HG03460 (cell line): ENCODE measurements around the gene SMARCB1.

Experiments
- ATAC-seq: cut with Tn5 transposase; IDR thresholded peaks from one replicate; pipeline ENCODE4 v1.9.1; 2021; ENCODE audit not compliant: unreplicated experiment

SMARCB1 gene

DNA sequence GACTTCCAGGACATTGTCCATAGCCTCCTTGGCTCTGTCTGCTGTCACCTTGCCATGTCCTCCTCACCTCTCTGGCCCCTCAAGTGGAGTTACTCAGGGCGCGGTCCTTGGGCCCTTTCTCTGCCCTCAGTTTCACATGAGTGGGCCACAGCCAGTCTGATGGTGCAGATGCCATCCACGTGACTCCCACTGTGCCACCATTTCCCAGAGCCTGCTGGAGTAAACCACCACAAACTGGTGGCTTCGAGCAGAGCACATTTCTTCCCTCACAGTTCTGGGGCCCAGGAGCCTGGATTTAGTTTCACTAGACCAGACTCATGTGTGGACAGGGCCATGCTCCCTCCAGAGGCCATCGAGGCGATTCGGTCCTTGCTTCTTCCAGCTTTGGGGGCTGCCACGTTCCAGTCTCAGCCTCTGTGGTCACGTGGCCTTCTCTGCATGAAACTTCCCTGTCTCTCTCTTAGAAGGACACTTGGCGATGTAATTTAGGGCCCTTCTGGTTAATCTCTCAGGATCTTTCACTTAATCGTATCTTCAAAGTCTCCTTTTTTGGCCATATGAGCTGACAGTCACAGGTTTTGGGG, 14.6 kb downstream of the SMARCB1 start:
- peak; percentile 10 for ATAC-seq

GRCh38 chr22:23801886-23802377, 15.2 kb downstream of the SMARCB1 start:
- no peak for ATAC-seq

- ATAC-seq = no peak
Observed at GRCh38 chr22:23803001-23803819, 16.4 kb downstream of the SMARCB1 start.

DNA sequence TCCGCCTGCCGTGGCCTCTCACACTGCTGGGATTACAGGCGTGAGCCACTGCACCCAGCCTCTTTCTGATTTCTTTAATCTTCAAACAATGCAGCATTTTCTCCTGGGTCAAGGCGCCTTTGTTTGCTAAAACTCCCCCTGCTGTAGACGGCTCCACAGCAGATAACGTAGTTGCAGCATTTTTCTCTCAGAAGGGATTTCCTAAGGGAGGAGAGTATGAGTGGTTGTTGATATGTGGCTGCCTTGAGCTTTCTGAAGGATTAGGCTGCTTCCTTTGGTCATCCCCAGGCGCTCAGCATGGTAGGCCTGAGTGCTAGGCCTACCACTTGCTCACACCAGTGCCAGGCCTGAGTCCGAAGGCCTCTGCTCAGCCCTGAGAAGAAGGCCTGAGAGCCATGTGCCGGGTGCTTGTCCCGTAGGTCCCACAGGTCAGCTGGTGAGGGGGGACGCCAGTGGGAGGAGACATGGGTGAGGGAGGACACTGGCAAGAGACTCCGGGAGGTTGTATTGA, 18.1 kb downstream of the SMARCB1 start:
- ATAC-seq = no peak

GRCh38 chr22:23806837-23807236, 20.1 kb downstream of the SMARCB1 start:
- ATAC-seq = no peak

DNA sequence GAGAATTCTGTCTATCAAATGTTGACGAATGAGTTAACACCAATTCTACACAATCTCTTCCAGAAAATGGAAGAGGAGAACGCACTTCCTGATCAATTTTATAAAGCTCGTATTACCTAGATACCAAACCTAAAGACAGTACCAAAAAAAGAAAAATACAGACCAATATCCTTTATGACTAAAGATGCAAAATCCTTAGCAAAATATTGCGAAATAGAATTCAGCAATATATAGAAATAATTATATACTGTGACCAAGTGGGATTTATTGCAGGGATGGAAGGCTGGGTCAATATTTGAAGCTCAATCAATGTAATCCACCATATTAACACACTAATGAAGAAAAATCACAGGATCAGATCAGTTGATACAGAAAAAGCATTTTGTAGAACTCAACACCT, 25.6 kb downstream of the SMARCB1 start:
- ATAC-seq = no peak

DNA sequence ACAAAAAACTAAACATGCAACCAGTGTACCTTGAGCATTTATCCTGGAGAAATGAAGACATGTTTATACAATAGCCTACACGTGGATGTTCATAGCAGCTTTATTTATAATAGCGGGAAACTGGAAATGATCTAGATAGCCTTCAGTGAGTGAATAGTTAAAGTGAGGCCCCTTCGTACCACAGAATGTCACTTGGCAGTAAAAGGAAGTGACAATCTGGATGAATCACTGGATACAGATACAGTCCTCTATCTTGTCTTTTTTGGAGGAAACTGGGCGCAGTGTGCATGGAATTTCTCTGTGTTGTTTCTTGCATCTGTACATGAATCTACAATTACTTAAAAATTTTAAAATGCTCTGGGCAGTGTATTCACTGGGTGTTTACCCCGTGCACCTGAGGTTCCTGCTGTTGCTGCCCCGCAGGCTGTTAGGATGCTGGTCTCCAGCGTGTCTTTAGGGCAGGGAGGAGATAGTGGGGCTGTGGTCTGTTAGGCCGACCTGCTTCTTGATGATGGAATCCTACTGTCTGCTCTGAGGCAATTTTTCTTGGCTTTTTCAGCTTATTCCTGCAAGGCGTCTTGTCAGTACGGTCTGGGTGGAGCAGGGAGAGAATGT, 28.9 kb downstream of the SMARCB1 start:
- ATAC-seq = no peak

- no peak for ATAC-seq
Observed at GRCh38 chr22:23816156-23816976, 29.6 kb downstream of the SMARCB1 start.

GRCh38 chr22:23817146-23817545, 30.4 kb downstream of the SMARCB1 start:
- ATAC-seq = no peak

GRCh38 chr22:23818541-23818940, 31.8 kb downstream of the SMARCB1 start:
- ATAC-seq = no peak

- no peak for ATAC-seq
Observed at GRCh38 chr22:23820748-23821211, 34.0 kb downstream of the SMARCB1 start.

GRCh38 chr22:23822101-23822671, 35.4 kb downstream of the SMARCB1 start:
- no peak for ATAC-seq

DNA sequence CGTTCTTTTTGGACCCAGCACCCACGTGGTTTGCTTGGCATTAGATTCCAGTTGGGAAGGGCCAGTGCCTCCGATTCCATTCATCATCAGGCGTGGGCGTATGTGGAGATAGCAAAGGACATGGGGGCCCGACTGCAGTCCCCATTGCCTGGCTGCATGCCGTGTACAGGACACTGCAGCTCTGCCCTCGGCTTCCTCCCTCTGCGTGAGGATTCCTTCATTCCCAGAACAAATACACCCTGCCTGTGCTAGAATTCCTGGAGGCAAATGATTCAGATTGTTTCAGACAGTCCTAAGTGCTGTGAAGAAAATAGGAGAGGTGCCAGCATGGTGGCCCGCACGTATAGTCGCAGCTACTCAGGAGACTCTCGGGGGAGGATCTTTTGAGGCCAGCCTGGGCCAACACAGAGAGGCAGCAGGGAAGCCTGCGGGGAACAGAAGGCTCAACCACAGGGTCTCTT, 36.6 kb downstream of the SMARCB1 start:
- no peak for ATAC-seq

GRCh38 chr22:23824476-23825245, 37.9 kb downstream of the SMARCB1 start:
- no peak for ATAC-seq

GRCh38 chr22:23825246-23825905, 38.6 kb downstream of the SMARCB1 start:
- no peak for ATAC-seq

- no peak for ATAC-seq
Observed at GRCh38 chr22:23826510-23827350, 40.0 kb downstream of the SMARCB1 start.

- ATAC-seq = no peak
Observed at GRCh38 chr22:23827351-23827995, 40.7 kb downstream of the SMARCB1 start.
